Fibroblast of villous mesenchyme (primary cell): ENCODE results near the gene ABR. TPM values are rescaled to one million over a fixed set of nuclear protein-coding genes. Genes with fewer than 3 reads are reported as not detected.
"Not testable (repeated sequence)": the region's sequence is repeated elsewhere in the genome, so short reads cannot be mapped to it uniquely, and the experiment has no call there.

ENCODE experiments used
- DNase-seq: peaks from one replicate; pipeline ENCODE4 v3.0.0-alpha.2; 2010; ENCODE audit warnings: low read depth
- H3K4me3 ChIP-seq: 2 replicates; pipeline ENCODE4 v1.5.1; 2011; ENCODE audit warnings: low read depth, mild to moderate bottlenecking, low read length
- total RNA-seq: library from RNA; depleted of rRNA; stranded (reverse); fragments of >200 nt; gene quantifications from 2 replicates; pipeline ENCODE4 v1.2.3, GENCODE V29; 2012
- TF ChIP-seq, protein P1 (sequence below): IDR thresholded peaks from 2 replicates; pipeline ENCODE4 v1.5.1; 2012; ENCODE audit warnings: low read depth, mild to moderate bottlenecking, low read length; ENCODE audit not compliant: insufficient read depth

ABR gene
- total RNA-seq, 1 donor, result 51.8 TPM

DNA sequence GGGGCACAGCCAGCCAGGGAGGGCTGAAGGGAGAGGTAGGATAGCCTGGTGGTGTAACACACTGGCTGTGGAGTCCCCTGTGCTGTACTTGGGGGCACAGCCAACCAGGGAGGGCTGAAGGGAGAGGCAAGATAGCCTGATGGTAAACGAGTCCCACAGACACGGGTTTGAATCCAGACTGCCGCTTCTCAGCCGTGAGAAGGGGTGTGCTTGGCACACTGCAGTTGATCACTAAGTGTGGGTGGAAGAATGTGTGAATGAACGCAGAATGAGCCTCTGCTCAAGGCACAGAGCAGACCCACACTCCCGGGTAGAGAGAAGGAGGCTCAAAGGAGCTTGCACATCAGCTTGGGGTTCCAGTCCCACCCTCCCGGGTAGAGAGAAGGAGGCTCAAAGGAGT is 111.4 kb downstream of the ABR start:
- DNase-seq, result no peak
- no peak overlapping the region for H3K4me3 ChIP-seq
- TF ChIP-seq, protein P1, sequence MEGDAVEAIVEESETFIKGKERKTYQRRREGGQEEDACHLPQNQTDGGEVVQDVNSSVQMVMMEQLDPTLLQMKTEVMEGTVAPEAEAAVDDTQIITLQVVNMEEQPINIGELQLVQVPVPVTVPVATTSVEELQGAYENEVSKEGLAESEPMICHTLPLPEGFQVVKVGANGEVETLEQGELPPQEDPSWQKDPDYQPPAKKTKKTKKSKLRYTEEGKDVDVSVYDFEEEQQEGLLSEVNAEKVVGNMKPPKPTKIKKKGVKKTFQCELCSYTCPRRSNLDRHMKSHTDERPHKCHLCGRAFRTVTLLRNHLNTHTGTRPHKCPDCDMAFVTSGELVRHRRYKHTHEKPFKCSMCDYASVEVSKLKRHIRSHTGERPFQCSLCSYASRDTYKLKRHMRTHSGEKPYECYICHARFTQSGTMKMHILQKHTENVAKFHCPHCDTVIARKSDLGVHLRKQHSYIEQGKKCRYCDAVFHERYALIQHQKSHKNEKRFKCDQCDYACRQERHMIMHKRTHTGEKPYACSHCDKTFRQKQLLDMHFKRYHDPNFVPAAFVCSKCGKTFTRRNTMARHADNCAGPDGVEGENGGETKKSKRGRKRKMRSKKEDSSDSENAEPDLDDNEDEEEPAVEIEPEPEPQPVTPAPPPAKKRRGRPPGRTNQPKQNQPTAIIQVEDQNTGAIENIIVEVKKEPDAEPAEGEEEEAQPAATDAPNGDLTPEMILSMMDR, result no peak

DNA sequence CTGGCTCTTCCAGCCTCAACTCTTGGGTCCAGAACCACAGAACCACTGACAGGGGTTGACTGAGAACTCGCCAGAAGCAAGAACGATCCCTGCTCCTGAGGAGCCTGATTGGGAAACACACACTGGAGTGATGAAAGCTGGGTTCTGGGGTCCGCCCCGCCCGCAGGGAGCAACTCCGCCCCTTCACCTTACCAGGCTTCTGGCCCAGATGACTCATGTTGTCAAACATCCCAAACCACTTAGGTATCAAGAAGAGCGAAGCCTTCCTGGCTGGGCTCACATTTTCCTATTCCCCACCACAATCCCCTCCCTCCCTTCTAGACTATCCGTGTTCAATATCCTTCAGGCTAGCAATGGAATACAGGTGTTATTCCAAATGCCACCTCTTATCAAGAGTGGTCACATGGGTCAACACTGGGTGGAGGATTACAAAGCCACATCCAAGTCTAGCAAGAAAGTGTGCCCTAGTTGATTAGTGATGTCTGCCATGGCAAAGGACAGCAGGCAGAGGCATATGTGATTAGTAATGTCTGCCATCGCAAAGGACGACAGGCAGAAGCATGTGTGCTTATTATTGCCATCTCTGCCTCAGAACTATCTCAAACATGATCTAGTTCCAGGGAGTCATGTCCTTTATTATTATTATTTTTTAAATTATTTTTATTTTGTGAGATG is 112.4 kb downstream of the ABR start:
- no peak overlapping the region for H3K4me3 ChIP-seq
- TF ChIP-seq, protein P1, result no peak
- peak; percentile 20 for DNase-seq

DNA sequence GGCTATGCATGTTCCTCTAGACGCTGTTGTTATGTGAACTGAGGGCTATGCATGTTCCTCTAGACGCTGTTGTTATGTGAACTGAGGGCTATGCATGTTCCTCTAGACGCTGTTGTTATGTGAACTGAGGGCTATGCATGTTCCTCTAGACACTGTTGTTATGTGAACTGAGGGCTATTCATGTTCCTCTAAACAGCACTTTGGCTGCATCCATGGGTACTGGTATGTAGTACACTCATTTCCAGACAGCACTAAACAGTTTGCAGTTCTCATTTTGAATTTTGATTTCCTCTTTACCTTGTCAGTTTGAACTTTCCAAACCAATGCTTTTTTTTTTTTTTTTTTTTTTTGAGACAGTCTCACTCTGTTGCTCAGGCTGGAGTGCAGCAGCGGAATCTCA is 114.4 kb downstream of the ABR start:
- DNase-seq, H3K4me3 ChIP-seq: not testable (repeated sequence)

DNA sequence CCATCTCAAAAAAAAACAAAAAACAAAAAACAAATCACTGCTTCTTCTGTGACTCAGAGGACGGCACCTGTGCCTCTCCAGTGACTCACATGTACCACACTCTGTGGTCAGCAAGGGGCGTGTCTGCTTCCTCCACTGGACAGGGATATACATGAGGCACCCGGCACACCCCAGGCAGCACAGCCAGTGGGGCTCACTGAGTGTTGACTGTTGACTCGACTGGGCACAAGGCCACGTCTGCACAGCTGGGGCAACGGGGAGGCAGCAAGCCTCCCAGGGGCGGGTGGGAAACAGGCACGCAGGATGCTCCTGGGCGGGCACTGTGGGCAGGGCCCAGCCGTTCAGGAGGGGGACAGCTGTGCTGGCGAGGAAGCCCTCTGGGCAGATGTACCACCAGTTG is 118.8 kb downstream of the ABR start:
- TF ChIP-seq, protein P1, result no peak
- DNase-seq, result peak; percentile 96
- no peak overlapping the region for H3K4me3 ChIP-seq

DNA sequence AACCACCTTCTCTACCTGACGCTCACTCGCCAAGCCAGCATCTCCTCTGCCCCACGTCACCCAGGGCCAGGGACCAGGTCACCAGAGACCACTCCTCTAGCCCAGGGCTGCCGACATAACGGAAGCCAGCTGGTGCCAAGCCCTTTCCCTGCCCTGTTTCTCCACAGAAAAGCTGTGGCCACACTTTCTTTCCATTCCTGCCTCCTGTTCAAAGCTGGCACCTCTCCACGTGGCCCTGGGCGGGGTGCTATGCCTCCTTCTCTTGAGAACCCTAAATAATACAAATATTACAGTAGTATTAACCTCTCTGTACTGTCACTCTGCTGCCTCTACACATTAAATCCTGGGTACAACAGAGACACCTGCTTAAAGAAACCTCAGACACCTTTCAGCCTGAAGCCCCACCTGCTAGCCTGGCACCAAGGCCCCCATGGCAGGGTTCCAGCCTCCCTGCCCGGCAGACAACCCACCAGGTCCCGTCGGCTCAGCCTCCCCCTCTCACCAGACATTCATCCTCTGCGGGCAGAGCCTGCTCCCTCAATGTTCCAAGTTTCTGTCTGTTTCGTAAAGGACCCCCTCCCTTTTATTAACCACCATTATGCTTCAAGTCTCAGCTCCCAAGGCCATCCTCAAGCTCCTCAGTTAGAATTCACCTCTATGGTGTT is 120.5 kb downstream of the ABR start:
- no peak overlapping the region for H3K4me3 ChIP-seq
- no peak for DNase-seq
- TF ChIP-seq, protein P1, result no peak

DNA sequence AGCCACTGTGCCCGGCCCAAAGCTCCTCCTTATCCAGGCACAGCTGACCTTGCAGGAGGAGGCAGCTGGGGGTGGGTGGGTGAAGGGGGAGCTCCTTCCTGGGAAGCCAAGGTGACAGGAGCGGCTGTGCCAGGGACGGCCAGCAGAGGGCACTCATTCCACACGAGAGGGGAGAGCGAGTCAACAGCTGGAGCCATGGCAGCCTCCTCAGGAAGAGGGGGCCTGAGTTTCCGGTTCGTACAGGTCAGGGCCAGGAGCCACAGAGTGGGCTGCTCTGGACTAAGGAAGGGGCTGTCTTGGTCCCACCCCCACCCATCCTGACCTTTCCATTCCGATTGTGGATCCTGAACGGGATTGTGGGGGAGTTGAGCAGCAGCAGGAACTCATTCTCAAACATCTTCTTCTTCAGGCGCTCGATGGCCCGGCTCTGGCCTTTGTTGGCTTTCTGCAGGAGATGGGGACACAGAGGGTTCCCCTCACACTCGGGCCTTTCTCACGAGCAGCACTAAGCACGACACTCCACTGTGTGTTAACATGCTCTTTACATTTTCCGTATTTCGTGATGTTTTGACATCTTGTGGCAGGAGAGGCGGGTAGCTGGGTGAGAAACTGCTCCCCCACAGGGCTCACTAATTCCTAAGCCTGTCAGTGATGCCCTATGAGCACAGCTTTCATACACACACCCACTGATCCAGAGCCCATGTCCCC is 121.2 kb downstream of the ABR start:
- TF ChIP-seq, protein P1, result peak; percentile 41
- DNase-seq, result peak; percentile 21
- no peak overlapping the region for H3K4me3 ChIP-seq

DNA sequence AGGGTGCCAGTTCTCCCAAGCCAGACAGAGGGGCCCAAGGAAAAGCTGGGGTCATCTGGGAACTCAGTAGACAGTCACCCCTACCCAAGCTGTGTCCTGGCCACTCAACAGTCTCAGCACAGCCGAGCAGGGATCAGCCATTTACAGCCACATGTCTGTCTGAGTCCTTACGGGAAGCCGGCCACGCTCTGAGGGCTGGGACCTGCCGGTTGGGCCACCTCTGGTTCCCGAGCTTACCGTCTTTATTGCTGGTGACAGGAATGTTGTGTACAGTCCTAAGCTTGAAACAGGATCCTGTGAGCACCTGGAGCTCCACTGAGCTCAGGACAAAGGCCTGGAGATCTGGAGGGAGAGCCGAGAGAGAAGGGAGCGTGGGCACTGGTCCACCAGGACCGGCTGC is 123.0 kb downstream of the ABR start:
- H3K4me3 ChIP-seq, result no peak overlapping the region
- TF ChIP-seq, protein P1, result no peak
- DNase-seq, result no peak
